ENCODE measurements around the gene SLC22A16. TPM values are rescaled to one million over a fixed set of nuclear protein-coding genes. Genes with fewer than 3 reads are reported as not detected.

SLC22A16 gene
- total RNA-seq, 1 experiment from 2014 or later: not detected

DNA sequence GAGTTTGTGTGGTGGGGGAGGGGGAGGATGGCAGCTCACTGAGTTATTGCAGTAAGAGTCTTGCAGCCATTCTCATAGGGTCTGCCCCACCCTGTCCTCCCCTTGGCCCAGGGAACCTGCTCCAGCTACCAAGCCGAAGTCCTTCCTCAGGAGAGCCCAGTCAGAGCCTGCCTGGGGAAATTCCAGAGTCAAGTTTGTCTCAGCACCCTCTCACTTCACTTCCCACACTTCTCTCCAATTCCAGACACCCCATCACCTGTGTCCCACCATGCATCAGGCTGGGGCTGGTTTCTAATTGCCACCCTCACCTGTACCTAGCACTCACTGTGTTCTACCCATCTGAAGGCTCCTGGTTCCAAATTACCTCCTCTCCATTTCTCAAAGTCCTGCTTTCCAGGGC, 10.3 kb upstream of the SLC22A16 start (continued):
- TF ChIP-seq, protein P1, sequence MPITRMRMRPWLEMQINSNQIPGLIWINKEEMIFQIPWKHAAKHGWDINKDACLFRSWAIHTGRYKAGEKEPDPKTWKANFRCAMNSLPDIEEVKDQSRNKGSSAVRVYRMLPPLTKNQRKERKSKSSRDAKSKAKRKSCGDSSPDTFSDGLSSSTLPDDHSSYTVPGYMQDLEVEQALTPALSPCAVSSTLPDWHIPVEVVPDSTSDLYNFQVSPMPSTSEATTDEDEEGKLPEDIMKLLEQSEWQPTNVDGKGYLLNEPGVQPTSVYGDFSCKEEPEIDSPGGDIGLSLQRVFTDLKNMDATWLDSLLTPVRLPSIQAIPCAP (CRISPR knock-in tag; IDR thresholded peaks at IDR 0.05): no peak
- no peak for TF ChIP-seq ZBTB21 (CRISPR knock-in tag; IDR thresholded peaks at IDR 0.05; ENCODE audit: borderline replicate concordance)

DNA sequence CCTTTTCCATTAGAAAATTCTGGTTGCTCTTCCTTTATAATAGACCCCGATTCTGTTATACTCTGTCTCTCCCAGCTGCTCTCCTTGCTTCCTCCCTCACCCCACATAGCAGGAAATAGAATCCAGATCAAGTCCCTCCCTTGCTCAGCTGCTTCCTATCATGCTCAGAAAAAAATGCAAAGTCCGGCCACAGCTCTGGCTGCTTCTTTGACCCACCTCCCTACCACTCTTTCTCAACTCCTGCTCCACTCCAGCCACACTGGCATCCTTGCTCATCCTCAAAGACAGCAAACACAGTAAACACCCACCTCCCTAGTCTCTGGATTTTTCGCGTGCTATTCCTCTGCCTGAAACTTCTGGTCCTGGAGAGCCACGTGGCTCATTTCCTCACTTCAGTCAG, 9.1 kb upstream of the SLC22A16 start:
- POLR2A ChIA-PET: no interaction called here
- no peak overlapping the region for H3K4me3 Mint-ChIP-seq
- CTCF ChIA-PET: no interaction called here
- H3K4me1 Mint-ChIP-seq: no peaks in the 10 kb centered on the region
- no peaks in the 10 kb centered on the region for H3K36me3 Mint-ChIP-seq
- H3K27me3 Mint-ChIP-seq (ENCODE audit: low read depth): no peaks in the 10 kb centered on the region; the same call in 1 of the 2 replicates
- TF ChIP-seq ZNF416 (CRISPR knock-in tag; IDR thresholded peaks at IDR 0.05): no peak
- TF ChIP-seq, protein P2, sequence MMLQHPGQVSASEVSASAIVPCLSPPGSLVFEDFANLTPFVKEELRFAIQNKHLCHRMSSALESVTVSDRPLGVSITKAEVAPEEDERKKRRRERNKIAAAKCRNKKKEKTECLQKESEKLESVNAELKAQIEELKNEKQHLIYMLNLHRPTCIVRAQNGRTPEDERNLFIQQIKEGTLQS (CRISPR knock-in tag; conservative IDR thresholded peaks at IDR 0.05): no peak
- no peak for TF ChIP-seq ATF1 (CRISPR knock-in tag; IDR thresholded peaks at IDR 0.05)
- TF ChIP-seq TP53 (CRISPR knock-in tag; IDR thresholded peaks at IDR 0.05): no peak
- no peak for TF ChIP-seq OVOL2 (CRISPR knock-in tag; IDR thresholded peaks at IDR 0.05; ENCODE audit: borderline replicate concordance)
- TF ChIP-seq, protein P3, sequence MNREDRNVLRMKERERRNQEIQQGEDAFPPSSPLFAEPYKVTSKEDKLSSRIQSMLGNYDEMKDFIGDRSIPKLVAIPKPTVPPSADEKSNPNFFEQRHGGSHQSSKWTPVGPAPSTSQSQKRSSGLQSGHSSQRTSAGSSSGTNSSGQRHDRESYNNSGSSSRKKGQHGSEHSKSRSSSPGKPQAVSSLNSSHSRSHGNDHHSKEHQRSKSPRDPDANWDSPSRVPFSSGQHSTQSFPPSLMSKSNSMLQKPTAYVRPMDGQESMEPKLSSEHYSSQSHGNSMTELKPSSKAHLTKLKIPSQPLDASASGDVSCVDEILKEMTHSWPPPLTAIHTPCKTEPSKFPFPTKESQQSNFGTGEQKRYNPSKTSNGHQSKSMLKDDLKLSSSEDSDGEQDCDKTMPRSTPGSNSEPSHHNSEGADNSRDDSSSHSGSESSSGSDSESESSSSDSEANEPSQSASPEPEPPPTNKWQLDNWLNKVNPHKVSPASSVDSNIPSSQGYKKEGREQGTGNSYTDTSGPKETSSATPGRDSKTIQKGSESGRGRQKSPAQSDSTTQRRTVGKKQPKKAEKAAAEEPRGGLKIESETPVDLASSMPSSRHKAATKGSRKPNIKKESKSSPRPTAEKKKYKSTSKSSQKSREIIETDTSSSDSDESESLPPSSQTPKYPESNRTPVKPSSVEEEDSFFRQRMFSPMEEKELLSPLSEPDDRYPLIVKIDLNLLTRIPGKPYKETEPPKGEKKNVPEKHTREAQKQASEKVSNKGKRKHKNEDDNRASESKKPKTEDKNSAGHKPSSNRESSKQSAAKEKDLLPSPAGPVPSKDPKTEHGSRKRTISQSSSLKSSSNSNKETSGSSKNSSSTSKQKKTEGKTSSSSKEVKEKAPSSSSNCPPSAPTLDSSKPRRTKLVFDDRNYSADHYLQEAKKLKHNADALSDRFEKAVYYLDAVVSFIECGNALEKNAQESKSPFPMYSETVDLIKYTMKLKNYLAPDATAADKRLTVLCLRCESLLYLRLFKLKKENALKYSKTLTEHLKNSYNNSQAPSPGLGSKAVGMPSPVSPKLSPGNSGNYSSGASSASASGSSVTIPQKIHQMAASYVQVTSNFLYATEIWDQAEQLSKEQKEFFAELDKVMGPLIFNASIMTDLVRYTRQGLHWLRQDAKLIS (CRISPR knock-in tag; IDR thresholded peaks at IDR 0.05; ENCODE audit: borderline replicate concordance): no peak
- TF ChIP-seq, protein P4, sequence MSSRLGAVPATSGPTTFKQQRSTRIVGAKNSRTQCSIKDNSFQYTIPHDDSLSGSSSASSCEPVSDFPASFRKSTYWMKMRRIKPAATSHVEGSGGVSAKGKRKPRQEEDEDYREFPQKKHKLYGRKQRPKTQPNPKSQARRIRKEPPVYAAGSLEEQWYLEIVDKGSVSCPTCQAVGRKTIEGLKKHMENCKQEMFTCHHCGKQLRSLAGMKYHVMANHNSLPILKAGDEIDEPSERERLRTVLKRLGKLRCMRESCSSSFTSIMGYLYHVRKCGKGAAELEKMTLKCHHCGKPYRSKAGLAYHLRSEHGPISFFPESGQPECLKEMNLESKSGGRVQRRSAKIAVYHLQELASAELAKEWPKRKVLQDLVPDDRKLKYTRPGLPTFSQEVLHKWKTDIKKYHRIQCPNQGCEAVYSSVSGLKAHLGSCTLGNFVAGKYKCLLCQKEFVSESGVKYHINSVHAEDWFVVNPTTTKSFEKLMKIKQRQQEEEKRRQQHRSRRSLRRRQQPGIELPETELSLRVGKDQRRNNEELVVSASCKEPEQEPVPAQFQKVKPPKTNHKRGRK (CRISPR knock-in tag; IDR thresholded peaks at IDR 0.05; ENCODE audit: borderline replicate concordance): no peak
- no peak for TF ChIP-seq NR1H2 (CRISPR knock-in tag; IDR thresholded peaks at IDR 0.05)
- no peak for TF ChIP-seq SMAD3 (CRISPR knock-in tag; IDR thresholded peaks at IDR 0.05; ENCODE audit: borderline replicate concordance)
- no peak for TF ChIP-seq ZBTB21 (CRISPR knock-in tag; IDR thresholded peaks at IDR 0.05; ENCODE audit: borderline replicate concordance)
- TF ChIP-seq ZNF219 (CRISPR knock-in tag; IDR thresholded peaks at IDR 0.05; ENCODE audit: borderline replicate concordance): no peak
- TF ChIP-seq SOX15 (CRISPR knock-in tag; IDR thresholded peaks at IDR 0.05): no peak
- TF ChIP-seq IRF2 (CRISPR knock-in tag; IDR thresholded peaks at IDR 0.05; ENCODE audit: borderline replicate concordance, low read depth): no peak
- no peak for TF ChIP-seq SMAD4 (CRISPR knock-in tag; IDR thresholded peaks at IDR 0.05)
- no peak for TF ChIP-seq JUN (CRISPR knock-in tag; IDR thresholded peaks at IDR 0.05)
- TF ChIP-seq FOXK1 (CRISPR knock-in tag; IDR thresholded peaks at IDR 0.05): no peak
- TF ChIP-seq, protein P5, sequence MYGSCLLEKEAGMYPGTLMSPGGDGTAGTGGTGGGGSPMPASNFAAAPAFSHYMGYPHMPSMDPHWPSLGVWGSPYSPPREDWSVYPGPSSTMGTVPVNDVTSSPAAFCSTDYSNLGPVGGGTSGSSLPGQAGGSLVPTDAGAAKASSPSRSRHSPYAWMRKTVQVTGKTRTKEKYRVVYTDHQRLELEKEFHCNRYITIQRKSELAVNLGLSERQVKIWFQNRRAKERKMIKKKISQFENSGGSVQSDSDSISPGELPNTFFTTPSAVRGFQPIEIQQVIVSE (CRISPR knock-in tag; IDR thresholded peaks at IDR 0.05; ENCODE audit: borderline replicate concordance): no peak
- TF ChIP-seq, protein P6, sequence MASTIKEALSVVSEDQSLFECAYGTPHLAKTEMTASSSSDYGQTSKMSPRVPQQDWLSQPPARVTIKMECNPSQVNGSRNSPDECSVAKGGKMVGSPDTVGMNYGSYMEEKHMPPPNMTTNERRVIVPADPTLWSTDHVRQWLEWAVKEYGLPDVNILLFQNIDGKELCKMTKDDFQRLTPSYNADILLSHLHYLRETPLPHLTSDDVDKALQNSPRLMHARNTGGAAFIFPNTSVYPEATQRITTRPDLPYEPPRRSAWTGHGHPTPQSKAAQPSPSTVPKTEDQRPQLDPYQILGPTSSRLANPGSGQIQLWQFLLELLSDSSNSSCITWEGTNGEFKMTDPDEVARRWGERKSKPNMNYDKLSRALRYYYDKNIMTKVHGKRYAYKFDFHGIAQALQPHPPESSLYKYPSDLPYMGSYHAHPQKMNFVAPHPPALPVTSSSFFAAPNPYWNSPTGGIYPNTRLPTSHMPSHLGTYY (CRISPR knock-in tag; IDR thresholded peaks at IDR 0.05): no peak
- TF ChIP-seq ZNF263 (CRISPR knock-in tag; IDR thresholded peaks at IDR 0.05; ENCODE audit: low read depth): no peak
- no peak overlapping the region for H3K27ac Mint-ChIP-seq
- ATAC-seq (no peak), DNase-seq (ENCODE audit: low spot score) (no peak)
- H3K9me3 Mint-ChIP-seq: peaks cover 14% of the 10 kb centered on the region
